HG03571 (cell line): Measurements from ENCODE around the gene SYNE2.
A peak's percentile ranks its signal among the peaks of the same experiment; 100 is the strongest.

Experiments used
- ATAC-seq: cut with Tn5 transposase; IDR thresholded peaks from one replicate; pipeline ENCODE4 v1.9.1; 2021; ENCODE audit not compliant: unreplicated experiment

Gene SYNE2

GRCh38 chr14:64212666-64213065 is 359.9 kb downstream of the SYNE2 start:
- no peak for ATAC-seq

- ATAC-seq, result no peak
Observed at GRCh38 chr14:64213086-64213485, 360.3 kb downstream of the SYNE2 start.

GRCh38 chr14:64213853-64214570 is 361.2 kb downstream of the SYNE2 start:
- ATAC-seq, result no peak

GRCh38 chr14:64215274-64215673 is 362.5 kb downstream of the SYNE2 start:
- ATAC-seq, result no peak

- no peak for ATAC-seq
Observed at GRCh38 chr14:64215978-64216377, 363.2 kb downstream of the SYNE2 start.

- ATAC-seq, result no peak
Observed at GRCh38 chr14:64217308-64217707, 364.5 kb downstream of the SYNE2 start.

GRCh38 chr14:64217834-64218233 is 365.0 kb downstream of the SYNE2 start:
- ATAC-seq, result no peak

- no peak for ATAC-seq
Observed at GRCh38 chr14:64218344-64219240, 365.8 kb downstream of the SYNE2 start.

GRCh38 chr14:64220056-64220455 is 367.3 kb downstream of the SYNE2 start:
- ATAC-seq, result no peak

GRCh38 chr14:64220466-64220865 is 367.7 kb downstream of the SYNE2 start:
- ATAC-seq, result no peak

- ATAC-seq, result no peak
Observed at GRCh38 chr14:64221391-64222003, 368.7 kb downstream of the SYNE2 start.

GRCh38 chr14:64225151-64225757 is 372.4 kb downstream of the SYNE2 start:
- ATAC-seq, result no peak

- ATAC-seq, result no peak
Observed at GRCh38 chr14:64227856-64228255, 375.1 kb downstream of the SYNE2 start.

- no peak for ATAC-seq
Observed at GRCh38 chr14:64229489-64229888, 376.7 kb downstream of the SYNE2 start.

GRCh38 chr14:64232095-64232838 is 379.5 kb downstream of the SYNE2 start:
- no peak for ATAC-seq

GRCh38 chr14:64232944-64233343 is 380.1 kb downstream of the SYNE2 start:
- no peak for ATAC-seq

GRCh38 chr14:64233531-64234190 is 380.9 kb downstream of the SYNE2 start:
- ATAC-seq, result no peak

GRCh38 chr14:64234877-64235651 is 382.3 kb downstream of the SYNE2 start:
- ATAC-seq, result peak; percentile 4
